ENCODE results near the gene TPSB2.
"Not testable (repeated sequence)": the region's sequence is repeated elsewhere in the genome, so short reads cannot be mapped to it uniquely, and the experiment has no call there.

Gene TPSB2

DNA sequence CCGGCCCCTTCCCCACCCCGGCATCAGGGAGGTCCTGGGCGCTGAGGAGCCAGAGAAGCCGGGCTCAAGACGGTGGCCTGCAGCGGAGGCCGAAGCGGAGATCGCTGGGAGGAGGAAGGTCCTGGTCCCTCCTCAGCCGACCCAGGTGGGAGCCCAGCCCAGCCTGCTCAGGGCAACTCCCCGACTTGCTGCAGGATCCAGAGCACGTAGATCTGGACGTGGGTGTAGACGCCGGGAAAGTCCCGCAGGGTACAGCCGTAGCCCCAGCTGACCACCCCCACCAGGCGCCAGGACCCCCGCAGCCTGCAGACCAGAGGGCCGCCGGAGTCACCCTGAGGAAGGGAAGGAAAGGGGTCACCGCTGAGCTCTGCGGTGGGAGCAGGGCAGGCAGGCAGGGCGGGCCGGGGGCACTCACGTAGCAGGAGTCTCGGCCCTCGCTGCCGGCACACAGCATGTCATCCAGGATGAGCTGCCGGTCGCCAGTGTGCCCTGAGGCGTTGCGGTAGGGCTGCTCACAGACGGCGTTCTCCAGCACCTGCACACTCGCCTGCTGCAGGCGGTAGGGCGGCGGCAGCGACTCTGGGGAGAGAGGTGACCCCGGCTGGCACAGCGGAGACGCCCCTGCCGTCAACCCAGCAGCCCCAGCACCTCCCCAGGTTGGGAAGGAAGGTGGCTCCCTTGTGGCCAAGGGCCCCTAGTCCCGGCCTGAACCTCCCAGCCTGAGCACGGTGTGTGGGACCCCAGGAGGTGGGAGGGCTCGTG lies 31.3 kb upstream of the TPSB2 start:
- DNase-seq, result no peak

GRCh38 chr16:1260101-1260680 lies 30.2 kb upstream of the TPSB2 start:
- DNase-seq, result no peak

DNA sequence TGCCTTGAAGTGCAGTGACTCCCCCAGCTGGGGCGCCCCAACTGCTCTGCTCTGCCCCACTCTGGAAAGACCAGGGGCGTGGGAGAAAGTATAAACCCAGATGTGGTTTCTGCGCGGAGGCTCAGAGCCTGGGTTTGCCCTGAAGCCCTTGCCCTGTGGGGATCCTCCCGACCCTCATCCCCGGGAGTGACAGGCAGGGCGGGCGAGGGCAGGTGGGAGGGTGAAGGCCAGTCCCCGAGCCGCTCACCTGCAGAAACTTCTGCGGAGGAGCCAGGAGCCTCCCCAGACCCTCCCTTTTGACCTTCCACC lies 29.7 kb upstream of the TPSB2 start:
- DNase-seq, result no peak

GRCh38 chr16:1258906-1259759 lies 29.1 kb upstream of the TPSB2 start:
- no peak for DNase-seq

- no peak for DNase-seq
Observed at GRCh38 chr16:1258225-1258600, 28.2 kb upstream of the TPSB2 start.

GRCh38 chr16:1257561-1258224 lies 27.7 kb upstream of the TPSB2 start:
- no peak for DNase-seq

DNA sequence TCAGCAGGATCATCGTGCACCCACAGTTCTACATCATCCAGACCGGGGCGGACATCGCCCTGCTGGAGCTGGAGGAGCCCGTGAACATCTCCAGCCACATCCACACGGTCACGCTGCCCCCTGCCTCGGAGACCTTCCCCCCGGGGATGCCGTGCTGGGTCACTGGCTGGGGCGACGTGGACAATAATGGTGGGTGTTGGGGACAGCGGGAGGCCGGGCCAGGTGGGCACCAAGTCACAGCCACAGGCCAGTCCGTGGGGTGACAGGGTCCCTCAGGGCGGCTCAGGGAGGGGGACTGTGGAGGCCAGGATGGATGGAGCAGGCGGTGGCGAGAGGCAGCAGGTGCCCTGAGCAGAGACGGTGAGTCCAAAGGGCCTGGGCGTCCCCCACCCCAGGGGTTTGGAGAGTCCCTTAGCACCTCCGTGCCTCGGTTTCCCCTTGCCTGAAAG lies 26.9 kb upstream of the TPSB2 start:
- no peak for DNase-seq

DNA sequence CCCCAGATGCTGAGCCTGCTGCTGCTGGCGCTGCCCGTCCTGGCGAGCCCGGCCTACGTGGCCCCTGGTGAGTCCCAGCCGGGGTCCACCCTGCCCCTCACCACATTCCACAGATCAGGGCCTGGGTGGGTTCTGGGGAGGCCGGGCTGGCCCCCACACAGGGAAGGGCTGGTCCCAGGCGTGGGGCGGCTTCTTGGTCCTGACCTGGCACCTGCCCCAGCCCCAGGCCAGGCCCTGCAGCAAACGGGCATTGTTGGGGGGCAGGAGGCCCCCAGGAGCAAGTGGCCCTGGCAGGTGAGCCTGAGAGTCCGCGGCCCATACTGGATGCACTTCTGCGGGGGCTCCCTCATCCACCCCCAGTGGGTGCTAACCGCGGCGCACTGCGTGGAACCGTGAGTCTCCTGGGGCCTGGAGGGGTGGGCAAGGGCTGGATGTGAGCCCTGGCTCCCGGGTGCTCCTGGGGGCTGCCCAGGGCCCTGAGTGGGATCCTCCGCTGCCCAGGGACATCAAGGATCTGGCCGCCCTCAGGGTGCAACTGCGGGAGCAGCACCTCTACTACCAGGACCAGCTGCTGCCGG lies 26.4 kb upstream of the TPSB2 start:
- not testable (repeated sequence) for DNase-seq

- not testable (repeated sequence) for DNase-seq
Observed at GRCh38 chr16:1255276-1256122, 25.5 kb upstream of the TPSB2 start, which contains the start of gene TPSD1. Gene TPSD1, plus strand, starts transcription at chr16:1256069. Its CDS starts 212 bp downstream, at chr16:1256281.

GRCh38 chr16:1254821-1255220 lies 24.8 kb upstream of the TPSB2 start:
- not testable (repeated sequence) for DNase-seq

DNA sequence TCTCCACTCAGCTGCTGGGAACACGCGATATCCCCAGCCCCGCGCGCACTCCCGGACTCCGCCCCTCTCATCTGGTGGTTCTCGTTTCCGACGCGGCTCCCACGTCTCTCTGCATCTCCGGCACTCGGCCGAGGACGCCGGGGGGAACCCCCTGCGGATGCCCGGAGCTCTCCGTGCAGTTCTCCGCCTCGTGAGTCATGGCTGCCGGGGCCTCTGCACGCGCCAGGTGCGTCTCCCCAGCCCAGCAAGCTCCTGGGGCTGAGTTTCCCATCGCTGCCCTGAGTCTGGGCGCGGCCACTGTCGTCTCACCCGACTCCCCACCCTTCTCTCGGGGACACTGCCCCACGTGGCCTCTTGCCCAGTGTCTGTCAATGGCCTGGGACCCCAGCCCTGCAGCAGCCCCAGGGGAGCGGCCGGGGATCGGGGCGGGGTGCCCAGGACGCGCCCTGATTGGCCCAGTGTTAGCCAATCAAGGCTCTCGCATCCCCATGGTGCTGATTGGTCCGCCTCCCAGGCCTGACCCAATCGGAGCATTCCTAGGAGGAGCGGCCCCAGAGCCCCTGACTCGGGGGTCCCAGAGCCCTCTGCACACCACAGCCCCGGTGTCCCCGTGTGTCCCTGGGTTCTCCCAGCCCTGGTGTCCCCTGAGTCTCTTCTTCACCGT lies 23.8 kb upstream of the TPSB2 start:
- DNase-seq, result not testable (repeated sequence)

GRCh38 chr16:1249031-1249755 lies 19.2 kb upstream of the TPSB2 start:
- DNase-seq, result not testable (repeated sequence)

- not testable (repeated sequence) for DNase-seq
Observed at GRCh38 chr16:1247903-1248537, 18.0 kb upstream of the TPSB2 start.

DNA sequence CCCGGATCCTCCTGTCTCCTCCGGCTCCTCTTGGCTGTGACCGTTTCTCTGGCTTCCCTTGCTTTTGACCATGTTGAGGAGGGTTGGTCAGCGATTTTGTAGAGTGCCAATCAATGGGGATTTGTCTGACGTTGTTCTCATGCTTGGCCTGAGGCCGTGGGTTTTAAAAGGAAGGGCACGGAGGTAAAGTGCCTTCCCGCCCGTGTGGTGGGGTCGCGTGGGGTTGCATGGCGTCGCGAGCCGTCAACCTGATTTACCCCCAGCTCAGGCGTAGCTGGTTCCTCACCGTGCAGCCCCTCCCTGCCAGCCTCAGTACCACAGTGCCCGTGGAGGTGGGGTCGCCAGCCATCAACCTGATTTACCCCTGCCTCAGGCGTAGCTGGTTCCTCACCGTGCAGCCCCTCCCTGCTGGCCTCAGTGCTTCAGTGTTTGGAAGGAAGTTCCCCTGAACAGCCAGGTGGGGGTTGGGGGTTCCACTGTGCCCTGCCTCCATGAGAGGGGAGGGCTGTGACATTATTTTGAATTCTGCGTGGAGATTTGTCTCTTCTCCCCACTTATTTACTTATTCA lies 15.6 kb upstream of the TPSB2 start:
- no peak for DNase-seq

DNA sequence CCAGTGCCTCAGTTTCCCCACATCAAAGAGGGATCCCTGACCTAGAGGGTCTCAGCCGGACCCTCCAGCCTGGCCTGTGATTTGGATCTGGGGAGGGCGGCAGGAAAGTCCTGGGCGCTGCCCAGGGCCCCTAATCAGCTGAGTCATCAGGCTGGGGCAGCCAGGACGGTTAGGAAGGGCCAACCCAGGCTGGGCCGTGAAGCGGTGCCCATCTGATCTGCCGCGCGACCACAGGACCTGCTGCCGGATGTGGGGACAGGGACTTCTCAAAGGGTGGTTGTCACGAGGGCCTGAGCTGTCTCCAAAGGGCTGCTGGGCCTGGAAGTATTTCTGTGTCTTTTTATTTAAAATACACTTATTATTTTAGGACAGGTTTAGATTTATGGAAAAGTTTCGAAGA lies 14.9 kb upstream of the TPSB2 start:
- DNase-seq, result no peak

DNA sequence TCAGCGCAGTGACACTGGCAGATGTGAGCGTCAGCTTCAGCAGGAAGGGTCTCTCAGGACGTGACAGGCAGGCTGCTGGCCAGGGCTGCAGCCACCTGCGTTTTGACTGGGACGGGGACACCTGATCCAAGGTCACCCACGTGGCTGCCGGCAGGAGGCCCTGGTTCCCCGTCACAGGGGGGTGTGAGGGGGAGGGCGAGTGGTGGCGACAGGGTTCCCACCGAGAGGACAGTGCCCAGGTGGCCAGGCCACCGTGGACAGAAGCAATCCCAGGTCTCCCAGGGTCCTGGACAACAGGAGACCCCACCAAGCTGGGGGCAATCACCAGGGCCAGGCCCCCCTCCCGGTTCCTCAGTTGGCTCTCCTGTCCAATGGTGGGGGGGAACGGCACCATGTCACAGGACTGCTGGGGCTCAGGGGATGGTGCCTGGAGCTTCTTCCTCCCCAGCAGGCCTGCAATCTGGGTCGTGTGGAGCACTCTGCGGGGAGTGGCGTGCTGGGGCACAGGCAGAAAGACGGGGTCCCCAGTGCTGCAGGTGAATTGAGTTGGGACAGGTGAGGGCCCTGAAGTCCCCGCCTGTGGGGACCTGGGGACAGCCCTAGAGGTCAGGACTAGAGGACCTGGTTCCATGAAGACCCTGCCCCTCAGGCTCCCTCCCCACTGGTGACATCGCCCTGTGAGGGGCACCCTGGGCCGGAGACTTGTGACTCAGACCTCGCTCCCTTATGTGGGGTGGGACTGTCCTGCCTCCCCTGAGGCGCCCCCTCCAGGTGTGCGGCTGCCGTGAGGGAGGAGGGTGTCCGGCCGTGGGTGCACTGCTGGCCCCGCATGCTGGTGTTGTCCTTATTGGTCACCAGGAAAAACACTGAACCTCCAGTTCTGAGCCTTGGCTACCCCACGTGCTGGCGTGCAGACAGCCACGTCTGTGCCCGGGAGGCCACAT lies 14.2 kb upstream of the TPSB2 start:
- DNase-seq, result not testable (repeated sequence)

- not testable (repeated sequence) for DNase-seq
Observed at GRCh38 chr16:1243363-1243762, 13.4 kb upstream of the TPSB2 start.

- DNase-seq, result not testable (repeated sequence)
Observed at GRCh38 chr16:1241081-1241480, 11.1 kb upstream of the TPSB2 start.

Data from DMS 273 treated with DMSO at 0.1 percent for 48 hours (cell line).